Measurements from ENCODE around the gene GLDC. TPM values are rescaled to one million over a fixed set of nuclear protein-coding genes. Genes with fewer than 3 reads are reported as not detected.

Gene GLDC
- total RNA-seq, 1 experiment from 2014 or later, result 5.1 TPM

DNA sequence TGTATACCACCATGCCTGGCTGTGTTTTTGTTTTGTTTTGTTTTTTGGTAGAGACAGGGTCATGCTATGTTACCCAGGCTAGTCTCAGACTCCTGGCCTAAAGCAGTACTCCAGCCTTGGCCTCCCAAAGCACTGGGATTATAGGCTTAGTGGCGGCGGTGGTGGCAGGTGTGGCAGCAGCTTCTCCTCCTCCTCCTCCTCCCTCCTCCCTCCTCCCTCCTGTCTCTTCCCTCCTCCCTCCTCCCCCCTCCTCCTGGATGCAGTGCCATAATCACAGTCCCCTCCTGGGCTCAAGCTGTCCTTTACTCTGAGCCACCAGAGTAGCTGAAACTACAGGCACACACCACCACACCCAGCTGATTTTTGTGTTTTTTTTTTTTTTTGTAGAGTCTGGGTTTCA, 161.3 kb downstream of the GLDC start:
- H3K27ac Mint-ChIP-seq (ENCODE audit: unreplicated experiment), result no peak overlapping the region
- no peaks in the 10 kb centered on the region for H3K4me1 Mint-ChIP-seq (ENCODE audit: low read depth, unreplicated experiment)
- H3K4me3 Mint-ChIP-seq (ENCODE audit: low read depth, unreplicated experiment), result no peak overlapping the region
- no peaks in the 10 kb centered on the region for H3K27me3 Mint-ChIP-seq (ENCODE audit: unreplicated experiment)
- TF ChIP-seq, protein P1, sequence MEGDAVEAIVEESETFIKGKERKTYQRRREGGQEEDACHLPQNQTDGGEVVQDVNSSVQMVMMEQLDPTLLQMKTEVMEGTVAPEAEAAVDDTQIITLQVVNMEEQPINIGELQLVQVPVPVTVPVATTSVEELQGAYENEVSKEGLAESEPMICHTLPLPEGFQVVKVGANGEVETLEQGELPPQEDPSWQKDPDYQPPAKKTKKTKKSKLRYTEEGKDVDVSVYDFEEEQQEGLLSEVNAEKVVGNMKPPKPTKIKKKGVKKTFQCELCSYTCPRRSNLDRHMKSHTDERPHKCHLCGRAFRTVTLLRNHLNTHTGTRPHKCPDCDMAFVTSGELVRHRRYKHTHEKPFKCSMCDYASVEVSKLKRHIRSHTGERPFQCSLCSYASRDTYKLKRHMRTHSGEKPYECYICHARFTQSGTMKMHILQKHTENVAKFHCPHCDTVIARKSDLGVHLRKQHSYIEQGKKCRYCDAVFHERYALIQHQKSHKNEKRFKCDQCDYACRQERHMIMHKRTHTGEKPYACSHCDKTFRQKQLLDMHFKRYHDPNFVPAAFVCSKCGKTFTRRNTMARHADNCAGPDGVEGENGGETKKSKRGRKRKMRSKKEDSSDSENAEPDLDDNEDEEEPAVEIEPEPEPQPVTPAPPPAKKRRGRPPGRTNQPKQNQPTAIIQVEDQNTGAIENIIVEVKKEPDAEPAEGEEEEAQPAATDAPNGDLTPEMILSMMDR (IDR thresholded peaks at IDR 0.05; ENCODE audit: unreplicated experiment), result no peak
- no peak for DNase-seq
- no TSS peak for BruUV-seq (replicated peaks)
- CTCF ChIA-PET, result interaction anchor here (1.2 kb wide), 1 partner anchor 18 kb away, joined by 3 read pairs; no protein-coding TSS in a partner anchor
- intact Hi-C loops (cut with micrococcal nuclease; ENCODE audit: unreplicated experiment), result no loop called here
- peaks cover 16% of the 10 kb centered on the region for H3K36me3 Mint-ChIP-seq (ENCODE audit: insufficient read depth, unreplicated experiment)
- no peaks in the 10 kb centered on the region for H3K9me3 Mint-ChIP-seq (ENCODE audit: low read depth, unreplicated experiment)

Other genes starting within 250 kb of the GLDC start
- gene UHRF2, start 232.5 kb downstream of the GLDC start, total RNA-seq (2022), result 38.4 and 38.8 TPM in 2 replicates
- 16.2 and 20.2 TPM in 2 replicates for gene KDM4C, start 112.2 kb upstream of the GLDC start, total RNA-seq (2022)